ENCODE measurements around the gene FN1.
"Not testable (repeated sequence)": the region's sequence is repeated elsewhere in the genome, so short reads cannot be mapped to it uniquely, and the experiment has no call there.

Gene FN1

DNA sequence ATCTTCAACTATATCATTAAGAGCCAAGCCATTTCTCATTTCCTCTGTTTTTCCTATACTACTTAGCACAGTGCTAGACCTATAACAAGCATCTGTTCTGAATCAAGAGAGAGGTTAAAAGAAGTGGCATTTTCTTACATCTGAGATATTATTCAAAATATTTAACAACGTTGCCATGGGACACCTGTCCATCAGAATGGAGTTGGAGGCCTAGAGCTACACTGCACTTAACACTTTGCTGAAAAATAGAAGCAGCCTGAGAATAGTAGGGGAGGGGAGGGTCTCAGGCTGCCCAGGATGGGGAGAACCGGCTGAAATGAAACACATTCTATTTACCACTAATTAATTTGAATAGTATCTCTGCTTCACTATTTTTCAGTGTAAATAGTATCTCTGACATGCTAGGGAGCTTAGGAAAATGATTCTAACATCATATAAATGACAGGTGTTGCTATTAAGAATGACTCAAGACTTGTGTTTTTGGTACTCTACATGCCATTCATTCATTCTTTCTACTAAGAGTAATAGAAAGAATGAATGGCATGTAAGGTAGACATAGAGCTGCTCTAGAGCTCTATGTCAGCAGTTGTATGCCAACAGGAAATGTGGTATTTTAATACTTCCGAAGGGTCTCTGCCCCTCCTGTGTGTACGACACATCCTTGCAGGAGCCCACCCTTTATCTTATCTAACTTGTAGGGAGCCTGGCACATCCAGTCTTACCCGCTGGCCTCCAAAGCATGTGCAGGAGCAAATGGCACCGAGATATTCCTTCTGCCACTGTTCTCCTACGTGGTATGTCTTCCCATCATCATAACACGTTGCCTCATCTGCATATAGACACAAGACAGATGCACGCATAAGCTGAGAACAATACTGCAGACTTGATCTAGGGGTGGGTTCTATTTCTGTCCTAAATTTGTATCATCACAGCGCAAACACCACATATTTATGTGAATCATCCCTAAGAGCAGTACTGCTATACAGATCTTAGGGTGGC lies 71.4 kb downstream of the FN1 start:
- no peak for DNase-seq

DNA sequence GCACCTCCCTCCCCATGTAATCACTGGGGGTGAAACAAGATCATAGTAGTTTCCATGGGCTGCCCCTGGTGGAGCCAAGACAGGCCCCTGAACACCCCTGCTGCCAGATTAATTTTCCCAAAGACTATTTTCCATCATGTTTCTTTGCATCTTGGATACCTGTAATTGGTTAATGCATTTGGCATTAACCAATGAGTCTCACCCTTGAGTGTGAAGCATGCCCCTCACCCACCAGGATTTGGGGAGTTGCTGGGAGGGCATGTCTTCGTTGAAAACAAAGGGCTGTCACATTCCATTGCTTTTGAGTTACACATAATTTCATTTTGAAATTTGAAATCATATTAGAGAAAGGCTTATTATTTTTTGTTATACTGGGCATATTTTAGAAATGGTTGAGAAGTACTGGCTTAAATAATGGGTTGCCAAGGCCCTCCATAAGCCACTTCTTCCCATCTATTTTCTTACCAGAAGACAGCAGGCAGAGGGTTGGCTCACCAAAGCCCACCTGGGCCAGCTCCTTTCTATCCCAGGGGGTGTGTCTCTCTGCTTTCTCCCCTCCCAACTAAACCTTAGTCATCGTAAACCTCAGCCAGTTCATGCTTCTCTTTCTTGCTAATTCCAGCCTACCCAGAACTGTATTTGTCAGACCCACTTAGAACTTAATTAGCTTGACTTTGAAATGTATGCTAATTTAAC lies 72.3 kb downstream of the FN1 start:
- DNase-seq: no peak

DNA sequence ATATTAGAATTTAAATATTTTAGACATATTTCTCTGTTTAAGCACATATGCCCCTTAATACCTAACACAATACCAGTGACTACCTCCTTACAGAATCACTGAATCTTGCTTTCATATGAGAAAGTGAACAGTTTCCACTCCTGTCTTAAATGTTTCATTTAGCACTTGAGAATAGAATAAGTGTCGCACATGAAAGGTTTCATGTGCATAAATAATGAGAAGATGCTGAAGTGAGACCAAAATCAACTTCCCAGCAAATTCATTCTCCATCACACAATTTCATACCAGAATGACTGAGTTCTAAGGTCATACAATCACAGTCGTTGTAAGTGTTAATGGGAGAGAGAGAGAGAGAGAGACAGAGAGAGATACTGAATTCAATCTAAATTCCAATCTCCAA lies 72.8 kb downstream of the FN1 start:
- DNase-seq: no peak

DNA sequence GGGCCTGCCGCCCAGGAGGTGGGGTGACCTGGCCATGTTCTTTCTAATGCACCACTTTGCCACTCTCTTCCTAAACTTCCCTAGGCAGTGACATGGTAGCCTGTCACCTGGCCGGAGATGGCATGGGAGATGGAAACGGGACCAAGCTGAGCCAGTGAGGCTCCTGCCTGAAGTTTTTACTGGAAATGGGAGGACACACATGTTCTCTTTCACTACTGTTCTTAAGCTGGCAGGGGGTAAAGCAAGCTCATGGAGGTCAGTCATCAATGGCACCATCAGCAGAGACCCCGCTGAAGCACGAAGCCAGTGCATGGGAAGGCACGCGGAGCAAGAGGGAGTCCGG lies 73.3 kb downstream of the FN1 start:
- no peak for DNase-seq

DNA sequence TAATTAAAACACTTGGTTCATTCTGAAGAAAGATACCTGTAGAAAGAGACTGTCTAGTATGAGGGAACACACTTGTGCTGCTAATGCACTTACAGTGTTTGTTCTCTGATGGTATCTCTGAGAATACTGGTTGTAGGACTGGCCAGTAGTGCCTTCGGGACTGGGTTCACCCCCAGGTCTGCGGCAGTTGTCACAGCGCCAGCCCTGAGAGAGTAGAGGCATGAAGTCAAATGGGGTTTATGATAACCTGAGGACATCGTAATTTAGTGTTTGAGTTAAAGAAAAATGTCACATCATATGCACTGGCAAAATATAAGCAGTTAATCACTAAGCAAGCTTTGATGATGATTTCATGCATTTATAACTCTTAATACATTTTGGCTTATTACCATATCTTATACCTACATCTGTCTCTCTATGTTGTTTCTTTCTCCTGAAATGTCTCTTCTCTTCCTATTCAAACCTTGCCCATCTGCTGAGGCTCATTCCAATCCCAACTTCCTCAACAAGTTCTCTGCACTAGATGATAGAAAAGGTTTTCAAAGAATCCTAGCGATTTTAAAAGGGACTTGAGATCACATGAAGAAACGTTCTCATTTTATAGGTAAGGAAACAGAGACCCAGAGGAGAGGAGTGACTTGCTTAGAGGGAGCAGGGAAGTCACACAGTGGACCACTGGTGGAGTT lies 73.8 kb downstream of the FN1 start:
- DNase-seq: no peak

DNA sequence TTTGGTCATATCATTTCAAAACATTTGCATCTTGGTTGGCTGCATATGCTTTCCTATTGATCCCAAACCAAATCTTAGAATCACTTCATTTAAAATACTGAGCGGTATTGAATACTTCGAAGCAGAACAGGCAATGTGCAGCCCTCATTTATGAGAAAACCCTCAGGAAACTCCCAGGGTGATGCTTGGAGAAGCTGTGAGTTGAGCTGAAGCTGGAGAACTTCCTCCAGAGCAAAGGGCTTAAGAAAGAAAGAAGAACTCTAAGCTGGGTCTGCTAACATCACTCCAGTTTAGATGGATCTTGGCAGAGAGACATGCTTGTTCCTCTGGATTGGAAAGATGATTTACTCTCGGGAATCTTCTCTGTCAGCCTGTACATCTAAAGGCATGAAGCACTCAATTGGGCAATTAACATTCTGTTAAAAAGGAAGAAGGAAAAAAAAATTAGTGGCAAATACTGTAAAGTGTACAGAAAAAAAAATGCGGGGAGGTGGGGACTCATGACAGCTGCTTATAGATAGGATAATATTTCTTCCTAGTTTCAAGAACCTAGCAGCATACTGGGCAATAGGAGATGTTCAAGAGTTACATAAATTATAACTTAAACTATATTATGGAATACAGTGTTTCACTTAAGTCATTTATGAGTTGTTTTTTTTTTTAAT lies 74.5 kb downstream of the FN1 start:
- DNase-seq: no peak

DNA sequence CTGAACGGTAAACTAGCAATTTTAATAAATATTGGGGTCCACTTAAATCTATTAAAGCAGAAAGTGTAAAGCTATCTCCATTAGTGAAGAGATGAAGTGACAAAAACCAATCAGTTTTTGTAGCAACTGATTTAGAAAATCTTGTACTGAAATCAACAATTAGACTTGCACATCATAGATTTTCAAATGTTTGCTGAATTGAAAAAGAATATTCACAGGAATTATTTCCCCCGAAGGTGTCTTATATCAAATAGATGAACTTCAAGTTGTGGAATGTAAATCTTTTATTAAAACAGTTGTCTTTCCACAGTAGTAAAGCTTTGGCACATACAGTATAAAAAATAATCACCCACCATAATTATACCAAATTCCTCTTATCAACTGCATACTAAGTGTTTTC lies 75.3 kb downstream of the FN1 start:
- no peak for DNase-seq

DNA sequence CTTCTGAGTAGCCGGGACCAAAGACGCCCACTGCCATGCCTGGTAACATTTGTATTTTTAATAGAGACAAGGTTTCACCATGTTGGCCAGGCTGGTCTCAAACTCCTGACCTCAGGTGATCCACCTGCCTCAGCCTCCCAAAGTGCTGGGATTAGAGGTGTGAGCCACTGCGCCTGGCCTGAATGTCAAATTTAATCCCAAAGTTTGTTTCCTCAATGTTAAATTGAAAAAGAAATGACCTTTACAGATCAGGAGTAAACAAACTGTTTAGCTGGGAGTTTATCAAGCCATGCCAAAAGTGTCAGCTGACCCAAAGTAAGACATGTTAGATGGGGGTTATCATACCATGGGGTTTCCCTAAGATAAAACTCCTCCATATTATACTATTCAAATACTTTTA lies 75.8 kb downstream of the FN1 start:
- not testable (repeated sequence) for DNase-seq

DNA sequence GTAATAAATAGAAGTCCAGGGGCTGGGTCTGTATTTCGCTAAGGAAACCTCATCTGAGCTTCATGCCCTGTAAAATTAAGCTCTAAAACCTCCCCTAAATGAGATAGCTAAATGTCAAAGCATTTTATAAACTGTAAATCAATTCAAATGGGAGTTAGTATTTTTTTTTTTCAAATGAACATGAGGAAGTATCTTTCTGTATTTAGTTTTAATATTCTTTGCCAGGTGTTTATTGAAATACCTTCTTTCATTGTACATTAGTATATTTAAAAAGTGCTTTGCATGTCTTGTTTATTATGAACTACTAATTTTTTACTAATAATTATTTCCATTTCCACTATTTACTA lies 76.3 kb downstream of the FN1 start:
- no peak for DNase-seq

DNA sequence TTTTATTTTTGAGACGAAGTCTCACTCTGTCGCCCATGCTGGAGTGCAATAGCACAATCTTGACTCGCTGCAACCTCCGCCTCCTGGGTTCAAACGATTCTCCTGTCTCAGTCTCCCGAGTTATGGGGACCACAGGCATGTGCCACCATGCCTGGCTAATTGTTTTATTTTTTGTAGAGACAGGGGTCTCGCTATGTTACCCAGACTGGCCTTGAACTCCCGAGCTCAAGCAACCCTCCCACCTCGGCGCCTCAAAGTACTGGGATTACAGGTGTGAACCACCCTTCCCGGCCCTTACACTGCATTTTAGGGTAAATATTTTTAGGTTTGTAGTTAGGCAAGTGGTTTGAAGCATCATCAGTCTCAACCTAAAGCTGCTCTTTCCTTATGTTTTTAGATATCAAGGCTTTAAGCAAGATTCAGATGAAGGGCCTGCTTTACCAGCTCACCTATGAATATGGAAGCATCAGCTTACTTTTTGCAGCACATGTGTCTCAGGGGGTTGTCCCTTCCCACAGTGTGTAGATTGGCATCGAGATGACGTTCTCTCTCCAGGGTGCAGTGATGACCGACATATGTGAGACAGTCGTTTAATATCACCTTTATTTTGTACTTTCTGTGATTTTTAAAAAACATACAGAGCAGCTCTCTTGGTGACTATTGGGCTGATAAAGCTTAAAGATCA lies 76.8 kb downstream of the FN1 start:
- DNase-seq: no peak

DNA sequence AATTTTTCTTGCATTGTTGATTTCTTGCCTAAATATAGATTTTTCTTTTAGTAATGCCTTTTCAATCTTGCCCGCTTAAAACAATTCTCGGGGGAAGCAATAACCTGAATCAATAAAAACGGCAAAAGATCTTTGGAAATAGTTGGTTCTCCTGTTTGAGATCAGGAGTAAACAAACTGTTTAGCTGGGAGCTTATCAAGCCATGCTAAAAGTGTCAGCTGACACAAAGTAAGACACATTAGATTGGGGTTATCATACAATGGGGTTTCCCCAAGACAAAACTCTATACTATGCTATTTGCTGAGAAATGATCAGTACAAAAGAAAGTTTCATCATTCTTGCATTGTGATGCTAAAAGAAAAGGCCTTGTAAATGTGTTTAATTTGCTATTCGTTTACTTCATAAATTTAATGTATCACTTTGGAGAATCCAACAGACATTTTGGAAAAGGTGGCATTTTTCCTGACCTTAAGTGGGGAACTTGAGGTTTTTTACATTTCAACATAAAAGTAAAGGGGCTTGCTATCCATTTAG lies 77.5 kb downstream of the FN1 start:
- DNase-seq: no peak

DNA sequence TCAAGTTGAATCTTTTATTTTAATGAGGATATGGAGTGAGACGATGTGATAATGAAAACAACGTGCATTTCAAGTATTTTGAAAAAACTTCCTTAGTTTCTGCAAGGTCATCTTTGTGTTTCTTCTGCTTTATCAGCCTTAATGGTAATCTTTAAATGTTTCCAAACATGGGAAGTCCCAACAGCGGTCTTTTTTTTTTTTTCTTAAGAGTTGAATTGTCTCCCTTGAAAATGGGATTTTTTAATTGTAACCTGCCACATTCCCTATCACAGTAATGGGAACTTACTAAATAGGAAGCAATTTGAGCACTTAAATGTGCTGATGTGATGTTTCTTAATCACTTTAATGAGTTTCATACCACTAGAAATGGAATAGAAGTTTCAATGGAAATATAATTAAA lies 78.2 kb downstream of the FN1 start:
- no peak for DNase-seq

DNA sequence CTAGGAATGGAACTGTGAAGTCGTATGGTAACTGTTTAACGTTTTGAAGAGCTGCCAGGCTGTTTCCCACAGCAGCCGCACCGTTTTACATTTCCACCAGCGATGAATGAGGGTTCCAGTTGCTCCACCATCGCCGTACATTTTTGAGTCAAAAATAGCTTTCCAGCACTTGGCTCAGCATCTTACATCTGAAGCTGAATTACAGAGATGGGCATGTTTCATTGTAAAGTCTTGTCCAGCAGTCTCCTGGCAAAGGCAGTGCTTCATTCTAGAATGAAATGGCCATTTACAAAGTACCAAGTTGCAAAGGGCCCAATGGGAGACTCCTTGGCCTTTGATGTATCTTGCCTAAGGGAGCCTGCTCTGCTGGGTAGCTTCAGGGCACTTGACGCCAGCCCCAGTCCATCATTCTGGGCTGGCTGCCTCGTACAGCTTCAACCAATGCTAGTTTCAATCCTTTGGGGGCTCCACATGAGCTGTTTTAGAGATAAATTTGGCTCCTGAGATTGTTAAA lies 78.9 kb downstream of the FN1 start:
- DNase-seq: no peak

DNA sequence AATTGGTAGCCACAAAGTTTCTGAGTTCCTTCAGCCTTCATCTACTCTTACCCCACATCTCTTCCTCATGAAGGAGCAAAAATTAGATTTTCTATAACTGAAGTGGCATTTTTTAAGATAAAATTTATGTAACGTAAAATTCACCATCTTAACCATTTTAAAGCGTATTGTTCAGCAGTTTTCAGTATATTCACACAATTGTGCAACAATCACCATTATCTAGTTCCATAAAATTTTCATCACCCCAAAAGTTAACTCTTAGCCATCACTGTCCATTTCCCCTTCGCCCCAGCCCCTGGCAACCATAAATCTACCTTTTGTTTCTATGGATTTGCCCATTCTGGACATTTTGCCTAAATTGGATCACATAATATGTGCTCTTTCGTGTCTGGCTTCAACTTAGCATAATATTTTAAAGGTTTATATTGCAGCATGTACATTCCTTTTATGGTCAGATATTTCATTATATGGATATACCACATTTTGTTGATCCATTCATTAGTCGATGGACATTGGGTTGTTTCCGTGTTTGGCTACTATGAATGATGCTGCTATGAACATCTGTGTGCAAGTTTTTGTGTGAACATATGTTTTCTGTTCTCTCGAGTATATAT lies 79.4 kb downstream of the FN1 start:
- DNase-seq: no peak

DNA sequence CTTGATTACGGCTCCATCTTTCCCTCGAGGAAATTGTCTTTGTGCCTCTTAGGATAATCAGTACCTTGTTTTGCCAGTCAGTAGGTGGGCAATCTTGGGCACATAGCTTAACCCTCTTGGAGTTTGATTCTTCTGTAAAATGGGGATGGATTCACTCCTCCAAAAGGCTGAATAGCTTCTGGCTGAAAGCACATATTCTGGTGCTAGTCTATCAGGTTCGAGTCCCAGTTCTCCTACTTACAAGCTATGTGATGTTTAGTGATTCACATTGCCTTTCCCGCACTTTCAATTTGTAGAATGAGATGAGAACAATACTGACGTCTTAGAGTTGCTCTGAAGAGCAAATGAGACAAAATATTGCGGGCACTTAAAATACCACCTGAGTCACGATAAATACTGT lies 80.1 kb downstream of the FN1 start:
- no peak for DNase-seq

DNA sequence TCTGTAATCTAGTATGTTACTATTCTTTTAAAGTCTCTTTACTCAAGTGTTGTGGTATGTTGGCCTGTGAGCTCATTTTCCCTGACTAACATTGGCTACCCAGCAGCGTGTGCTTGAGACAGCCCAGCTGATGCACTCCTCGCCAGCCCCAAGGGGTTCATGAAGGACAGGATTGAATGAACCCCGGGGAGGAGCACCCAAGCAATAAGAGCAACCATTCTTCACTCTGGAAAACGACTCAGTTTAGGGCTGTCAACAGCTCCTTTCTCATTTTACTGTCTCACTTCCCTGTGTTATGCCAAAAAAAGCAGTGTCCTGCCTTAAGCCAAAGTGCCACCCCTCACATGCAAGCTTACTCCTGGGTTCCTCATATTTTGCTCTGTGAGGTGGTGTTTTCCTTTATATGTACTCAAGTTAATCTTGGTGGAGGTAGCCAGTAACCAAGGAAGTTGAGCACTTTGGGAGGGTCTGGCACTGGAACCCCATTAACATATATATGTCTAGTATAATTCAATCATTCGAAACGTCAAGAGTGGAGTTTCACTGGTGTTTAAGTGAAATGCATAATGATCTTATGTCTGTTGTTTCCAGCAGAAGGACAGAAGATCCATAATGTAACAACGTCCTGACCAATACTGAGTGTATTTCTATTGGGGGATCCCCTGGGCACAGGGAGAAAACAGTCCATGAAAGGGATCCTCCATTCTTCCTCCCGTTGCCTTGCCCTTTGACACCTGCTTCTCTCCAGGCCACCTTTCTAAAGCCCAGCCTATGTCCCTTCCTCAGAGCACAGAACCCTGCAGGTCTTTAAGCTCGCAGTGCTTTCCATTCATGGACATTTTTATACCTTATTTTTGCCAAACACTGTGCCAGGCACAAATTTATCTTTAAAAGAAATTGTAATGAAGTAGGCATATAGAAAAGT lies 80.8 kb downstream of the FN1 start:
- no peak for DNase-seq

DNA sequence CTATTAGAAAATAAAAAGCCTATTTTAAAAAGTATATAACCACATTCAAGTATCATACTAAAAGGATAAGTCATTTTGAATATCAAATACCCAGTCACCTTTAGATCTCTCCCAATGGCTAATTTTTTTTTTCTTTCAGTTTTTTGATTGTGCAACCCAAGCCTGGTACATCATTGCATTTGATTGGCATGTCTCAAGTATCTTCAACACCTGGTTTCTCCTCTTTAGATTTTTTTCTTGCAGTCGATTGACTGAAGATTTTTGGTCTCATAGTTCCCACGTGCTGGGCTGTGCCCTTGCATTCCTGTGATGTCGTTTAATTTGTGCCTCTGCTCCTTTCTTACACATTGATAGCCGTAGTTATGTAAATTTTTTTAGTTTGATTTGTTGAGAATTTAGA lies 83.3 kb downstream of the FN1 start:
- DNase-seq: no peak

DNA sequence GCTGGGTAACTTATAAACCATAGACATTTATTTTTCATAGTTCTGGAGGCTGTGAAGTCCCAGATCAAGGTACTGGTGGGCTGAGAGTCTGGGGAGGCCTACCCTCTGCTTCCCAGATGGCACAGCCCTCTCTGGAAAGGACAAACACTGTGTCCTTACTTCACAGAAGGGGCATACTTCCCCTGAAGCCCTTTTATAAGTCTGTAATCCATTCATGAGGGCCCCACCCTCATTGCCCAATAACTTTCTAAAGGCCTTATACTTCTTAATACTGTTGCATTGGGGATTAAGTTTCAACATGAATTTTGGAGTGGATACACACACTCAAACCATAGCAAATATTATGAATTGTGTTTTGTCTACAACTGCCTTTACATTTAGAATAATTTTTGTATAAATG lies 88.0 kb downstream of the FN1 start:
- no peak for DNase-seq

DNA sequence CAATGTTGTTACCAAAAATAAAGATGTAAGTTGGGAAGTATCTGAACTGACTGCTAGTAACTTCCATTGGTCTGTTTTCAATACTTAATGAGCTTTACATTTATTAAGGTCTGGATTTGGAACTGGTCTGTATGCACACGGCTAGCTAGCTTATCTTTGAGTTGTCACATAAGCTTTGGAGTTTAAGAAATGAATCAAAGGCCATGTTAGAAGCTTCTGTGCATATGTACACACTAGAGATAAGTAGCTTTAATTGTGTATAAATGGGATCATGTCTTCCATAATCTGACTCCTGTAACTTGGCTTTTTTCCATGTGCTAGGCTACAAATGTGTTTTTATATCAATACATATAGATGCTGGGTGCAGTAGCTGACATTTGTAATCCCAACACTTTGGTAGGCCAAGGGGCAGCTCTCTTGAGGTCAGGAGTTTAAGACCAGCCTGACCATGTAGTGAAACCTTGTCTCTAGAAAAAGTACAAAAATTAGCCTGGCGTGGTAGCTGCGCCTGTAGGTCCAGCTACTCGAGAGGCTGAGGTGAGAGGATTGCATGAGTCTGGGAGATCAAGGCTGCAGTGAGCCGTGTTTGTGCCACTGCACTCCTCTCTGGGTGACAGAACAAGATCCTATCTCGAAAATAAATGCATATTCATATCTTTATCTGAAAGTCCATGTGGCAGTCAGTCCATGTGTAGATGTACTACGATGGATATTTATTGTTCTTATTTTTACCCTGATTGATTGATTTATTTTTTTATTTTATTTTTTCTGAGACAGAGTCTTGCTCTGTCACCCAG lies 96.8 kb downstream of the FN1 start:
- no peak for DNase-seq
